ENCODE measurements around the gene HOXA4.

Gene HOXA4

DNA sequence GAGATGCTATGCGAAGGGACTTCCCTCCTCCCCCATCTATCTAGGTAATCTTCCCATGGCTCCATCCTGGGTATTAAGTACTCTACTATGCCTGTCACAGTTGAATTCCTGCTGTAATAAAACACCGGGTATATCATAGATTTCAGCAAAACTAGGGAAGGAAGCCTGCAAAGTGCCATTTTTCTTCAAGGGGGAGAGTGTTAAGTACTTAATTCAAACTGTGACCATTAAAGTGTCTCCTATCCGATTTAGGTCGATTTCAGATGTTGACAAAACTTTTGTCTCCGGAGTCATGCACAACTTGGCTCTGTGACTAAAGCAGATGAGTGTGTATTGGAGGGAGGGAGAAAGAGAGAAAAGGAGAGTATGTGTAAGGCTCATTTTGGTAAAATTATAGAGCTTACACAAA lies 4.6 kb downstream of the HOXA4 start:
- Histone ChIP-seq H3K9me3 (ENCODE audit: control insufficient read depth, low read length) (no peaks in the 10 kb centered on the region), H3K9ac (ENCODE audit: low read length) (no peak overlapping the region), H3K27me3 (ENCODE audit: control insufficient read depth, insufficient read depth, low read length) (no peaks in the 10 kb centered on the region), H3K4me3 (ENCODE audit: low read length) (no peak overlapping the region), H3K4me1 (ENCODE audit: control insufficient read depth, insufficient read depth, low read length) (peaks cover 51% of the 10 kb centered on the region), H3K36me3 (ENCODE audit: control insufficient read depth, insufficient read depth, low read length) (no peaks in the 10 kb centered on the region)

DNA sequence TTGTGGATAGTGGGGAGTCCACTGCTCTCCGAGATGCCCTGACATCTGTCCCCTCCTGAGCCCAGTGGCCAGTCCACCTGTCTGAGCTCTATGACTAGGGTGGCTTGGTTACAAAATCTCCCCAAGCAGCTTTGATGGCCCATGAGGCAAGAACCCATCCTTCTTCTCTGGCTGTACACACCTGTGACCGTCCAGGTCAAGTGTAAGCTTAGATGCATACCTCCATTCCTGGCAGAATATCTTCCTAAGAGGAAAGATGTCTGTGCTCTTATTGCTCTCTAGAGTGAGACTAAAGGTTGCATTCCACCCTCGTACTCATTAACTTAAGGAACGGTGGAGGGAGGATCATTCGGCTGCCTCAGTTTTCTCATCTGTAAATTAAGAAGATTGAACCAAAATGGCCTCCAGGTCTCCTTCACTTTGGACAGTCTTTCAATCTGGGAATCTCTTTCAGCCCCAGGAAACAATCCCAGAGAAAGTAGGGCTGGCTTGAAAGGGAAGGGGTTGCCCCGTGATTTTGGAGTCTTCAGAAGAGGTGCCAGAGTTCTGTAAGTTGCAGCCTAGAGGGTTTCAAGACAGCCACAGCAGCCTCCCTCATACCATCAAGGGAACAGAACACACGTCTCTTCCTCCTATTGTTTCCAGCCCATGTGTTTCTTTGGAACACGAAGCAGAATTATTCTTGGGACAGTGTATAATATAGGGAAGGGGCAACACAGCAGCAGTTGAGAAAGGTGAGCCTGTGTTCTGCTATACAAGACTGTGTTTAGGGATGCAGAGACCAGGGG lies 5.5 kb downstream of the HOXA4 start:
- peaks cover 59% of the 10 kb centered on the region for H3K4me1 ChIP-seq (ENCODE audit: control insufficient read depth, insufficient read depth, low read length)
- no peak overlapping the region for H3K9ac ChIP-seq (ENCODE audit: low read length)
- no peaks in the 10 kb centered on the region for H3K9me3 ChIP-seq (ENCODE audit: control insufficient read depth, low read length)
- H3K36me3 ChIP-seq (ENCODE audit: control insufficient read depth, insufficient read depth, low read length): no peaks in the 10 kb centered on the region
- H3K4me3 ChIP-seq (ENCODE audit: low read length): no peak overlapping the region
- no peaks in the 10 kb centered on the region for H3K27me3 ChIP-seq (ENCODE audit: control insufficient read depth, insufficient read depth, low read length)

DNA sequence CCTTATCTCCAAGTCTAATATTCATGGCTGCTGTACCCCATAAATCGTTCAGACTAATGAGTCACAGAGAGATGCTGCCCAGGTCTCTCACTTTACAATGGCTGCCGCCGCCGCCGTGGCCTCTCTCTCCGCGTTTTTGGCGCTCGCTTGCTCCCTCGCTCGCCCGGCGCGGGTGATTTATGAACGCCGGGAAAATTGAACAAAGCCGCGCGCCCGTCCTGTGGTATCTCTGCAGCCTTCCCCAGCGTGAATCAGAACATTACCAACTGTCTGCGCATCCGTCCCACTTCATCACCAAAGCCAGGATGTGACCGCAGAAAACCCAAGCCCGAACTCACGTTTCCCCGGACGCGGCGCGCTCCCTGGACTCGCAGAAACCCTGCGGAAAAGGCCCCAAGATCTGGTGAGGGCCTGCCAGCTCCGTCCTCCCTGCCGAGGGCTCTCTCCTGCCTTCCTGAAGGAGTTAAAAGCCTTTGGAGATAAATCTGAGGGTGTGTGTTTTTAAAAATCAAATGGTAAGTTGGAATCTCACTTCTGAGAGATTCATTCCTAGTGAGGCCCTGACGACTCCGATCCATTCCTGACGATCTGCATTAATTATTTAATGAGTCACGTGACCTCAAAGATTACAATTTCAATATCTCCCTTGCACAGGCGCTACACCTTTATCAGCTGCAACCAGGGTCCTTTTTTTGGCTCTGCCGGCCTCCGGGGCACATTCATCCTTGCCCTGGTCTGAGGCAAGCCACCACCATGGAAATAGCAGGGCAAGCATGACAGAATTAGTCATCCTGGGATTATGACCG lies 6.3 kb downstream of the HOXA4 start:
- Histone ChIP-seq H3K9ac (ENCODE audit: low read length) (peak overlapping the region; percentile 73), H3K9me3 (ENCODE audit: control insufficient read depth, low read length) (no peaks in the 10 kb centered on the region), H3K4me1 (ENCODE audit: control insufficient read depth, insufficient read depth, low read length) (peaks cover 62% of the 10 kb centered on the region), H3K4me3 (ENCODE audit: low read length) (no peak overlapping the region), H3K27me3 (ENCODE audit: control insufficient read depth, insufficient read depth, low read length) (no peaks in the 10 kb centered on the region), H3K36me3 (ENCODE audit: control insufficient read depth, insufficient read depth, low read length) (no peaks in the 10 kb centered on the region)

DNA sequence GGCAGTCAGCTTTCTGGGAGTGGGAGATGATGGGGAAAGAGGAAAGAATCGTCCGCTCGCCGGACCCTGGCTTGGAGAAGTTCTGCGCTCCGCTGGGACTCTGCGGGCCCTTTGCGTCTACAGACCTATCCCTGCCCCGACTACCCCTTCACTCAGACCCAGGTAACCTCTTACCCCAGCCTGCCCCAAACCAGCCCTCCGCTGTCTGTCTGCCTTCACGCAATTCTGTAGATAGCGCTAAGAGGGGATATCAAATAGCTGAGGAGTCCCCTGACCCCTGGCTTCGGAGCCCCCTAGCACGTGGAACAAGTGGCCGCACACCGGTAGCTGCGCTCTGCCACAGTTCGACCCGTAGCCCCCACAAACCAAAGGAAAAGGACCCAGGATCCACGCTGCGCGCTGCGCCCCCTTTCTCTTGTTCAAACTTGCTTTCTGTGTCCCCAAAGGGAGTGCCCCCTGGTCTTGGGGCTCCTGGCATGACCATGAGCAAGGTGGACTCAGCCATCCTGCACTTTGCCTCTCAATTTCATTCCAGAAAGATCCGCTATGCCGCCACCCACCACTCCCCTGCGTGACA lies 7.0 kb downstream of the HOXA4 start:
- Histone ChIP-seq H3K4me1 (ENCODE audit: control insufficient read depth, insufficient read depth, low read length) (peaks cover 56% of the 10 kb centered on the region), H3K36me3 (ENCODE audit: control insufficient read depth, insufficient read depth, low read length) (no peaks in the 10 kb centered on the region), H3K9ac (ENCODE audit: low read length) (peak overlapping the region; percentile 73), H3K9me3 (ENCODE audit: control insufficient read depth, low read length) (no peaks in the 10 kb centered on the region), H3K4me3 (ENCODE audit: low read length) (peak overlapping the region; percentile 34), H3K27me3 (ENCODE audit: control insufficient read depth, insufficient read depth, low read length) (no peaks in the 10 kb centered on the region)

DNA sequence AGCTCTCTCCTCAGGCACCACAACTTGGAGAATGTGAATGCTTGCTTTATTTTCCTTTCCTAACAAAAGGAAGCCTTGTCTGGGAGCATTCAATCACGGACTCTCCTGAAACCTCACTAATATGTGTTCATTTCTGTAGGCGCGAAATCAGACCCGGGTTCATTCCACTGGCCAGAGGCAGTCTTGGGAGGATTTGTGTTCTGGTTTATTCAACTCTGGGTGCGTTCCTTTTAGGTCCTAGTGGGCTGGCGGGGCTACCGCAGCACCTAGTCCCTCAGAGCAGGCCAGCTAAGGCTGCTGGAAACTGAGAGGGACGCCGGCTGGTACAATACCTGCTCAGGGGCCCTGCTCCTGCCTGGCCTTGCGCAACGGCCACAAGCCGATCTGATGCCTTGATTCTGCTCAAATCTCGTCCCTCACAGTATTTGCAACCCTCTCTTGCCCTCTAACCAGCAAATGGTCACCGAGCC lies 7.5 kb downstream of the HOXA4 start:
- Histone ChIP-seq H3K9me3 (ENCODE audit: control insufficient read depth, low read length) (no peaks in the 10 kb centered on the region), H3K4me1 (ENCODE audit: control insufficient read depth, insufficient read depth, low read length) (peaks cover 53% of the 10 kb centered on the region), H3K9ac (ENCODE audit: low read length) (peak overlapping the region; percentile 73), H3K4me3 (ENCODE audit: low read length) (peak overlapping the region; percentile 34), H3K27me3 (ENCODE audit: control insufficient read depth, insufficient read depth, low read length) (no peaks in the 10 kb centered on the region), H3K36me3 (ENCODE audit: control insufficient read depth, insufficient read depth, low read length) (no peaks in the 10 kb centered on the region)

DNA sequence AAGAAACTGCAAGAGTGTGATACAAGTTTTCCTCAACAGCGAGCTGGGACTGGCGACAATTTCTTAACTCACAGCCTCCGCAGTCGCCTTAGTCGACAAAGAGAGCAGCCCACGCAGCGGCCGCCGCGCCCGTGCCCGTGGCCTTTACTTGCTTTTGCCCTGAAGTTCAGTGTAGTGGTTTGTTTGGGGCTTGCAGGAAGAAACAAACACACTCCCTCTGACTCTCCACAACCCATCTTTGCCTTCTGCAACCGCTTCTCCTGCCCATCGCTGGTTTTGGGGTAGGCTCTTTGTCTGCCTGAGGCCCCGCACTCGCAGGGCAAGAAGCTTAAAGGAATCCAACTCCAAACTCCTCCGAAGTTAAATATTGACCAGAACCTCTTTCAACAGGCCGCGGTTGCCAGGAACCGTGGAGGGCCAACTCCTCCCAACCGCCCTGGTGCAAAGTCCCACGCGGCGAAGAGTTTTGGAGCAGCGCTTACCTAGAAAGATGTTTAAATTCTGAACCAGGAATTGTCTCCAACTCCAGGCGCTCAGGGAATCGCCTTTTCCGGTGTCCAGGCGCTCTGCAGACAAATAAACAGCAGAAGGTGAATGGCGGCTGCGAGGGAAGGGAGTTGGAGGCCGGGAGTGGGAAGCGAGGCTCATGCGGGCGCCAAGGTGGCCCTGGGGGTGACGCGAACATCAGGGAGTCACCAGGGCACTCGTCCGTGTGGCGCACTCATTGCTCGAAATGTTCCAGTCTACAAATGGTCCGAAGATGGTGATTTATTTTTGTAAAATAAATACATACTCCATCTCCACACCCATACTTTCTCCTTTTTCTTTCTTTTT lies 8.3 kb downstream of the HOXA4 start:
- Histone ChIP-seq H3K4me1 (ENCODE audit: control insufficient read depth, insufficient read depth, low read length) (peaks cover 46% of the 10 kb centered on the region), H3K4me3 (ENCODE audit: low read length) (peak overlapping the region; percentile 34), H3K27me3 (ENCODE audit: control insufficient read depth, insufficient read depth, low read length) (no peaks in the 10 kb centered on the region), H3K9ac (ENCODE audit: low read length) (peak overlapping the region; percentile 73), H3K9me3 (ENCODE audit: control insufficient read depth, low read length) (no peaks in the 10 kb centered on the region), H3K36me3 (ENCODE audit: control insufficient read depth, insufficient read depth, low read length) (no peaks in the 10 kb centered on the region)

DNA sequence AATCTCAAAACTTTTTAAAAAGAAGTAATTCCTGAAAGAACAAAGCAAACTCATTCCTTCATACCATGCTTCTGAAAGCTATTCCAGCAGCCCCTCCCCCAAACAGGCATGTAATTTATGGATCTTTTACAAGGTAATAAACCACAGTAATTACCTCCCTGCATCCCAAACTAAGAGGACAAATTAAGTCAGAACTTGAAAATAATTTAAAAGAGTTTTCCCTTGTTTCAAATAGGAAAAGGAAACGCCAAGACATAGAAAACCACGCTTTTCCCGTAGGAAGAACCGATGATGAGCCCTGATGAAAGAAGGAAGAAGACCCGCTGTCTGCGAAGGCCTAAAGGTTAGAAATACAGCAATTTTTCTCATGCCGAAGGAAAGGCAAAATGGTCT lies 8.9 kb downstream of the HOXA4 start:
- Histone ChIP-seq H3K4me1 (ENCODE audit: control insufficient read depth, insufficient read depth, low read length) (peaks cover 48% of the 10 kb centered on the region), H3K36me3 (ENCODE audit: control insufficient read depth, insufficient read depth, low read length) (no peaks in the 10 kb centered on the region), H3K27me3 (ENCODE audit: control insufficient read depth, insufficient read depth, low read length) (no peaks in the 10 kb centered on the region), H3K4me3 (ENCODE audit: low read length) (peak overlapping the region; percentile 34), H3K9me3 (ENCODE audit: control insufficient read depth, low read length) (no peaks in the 10 kb centered on the region), H3K9ac (ENCODE audit: low read length) (peak overlapping the region; percentile 73)

DNA sequence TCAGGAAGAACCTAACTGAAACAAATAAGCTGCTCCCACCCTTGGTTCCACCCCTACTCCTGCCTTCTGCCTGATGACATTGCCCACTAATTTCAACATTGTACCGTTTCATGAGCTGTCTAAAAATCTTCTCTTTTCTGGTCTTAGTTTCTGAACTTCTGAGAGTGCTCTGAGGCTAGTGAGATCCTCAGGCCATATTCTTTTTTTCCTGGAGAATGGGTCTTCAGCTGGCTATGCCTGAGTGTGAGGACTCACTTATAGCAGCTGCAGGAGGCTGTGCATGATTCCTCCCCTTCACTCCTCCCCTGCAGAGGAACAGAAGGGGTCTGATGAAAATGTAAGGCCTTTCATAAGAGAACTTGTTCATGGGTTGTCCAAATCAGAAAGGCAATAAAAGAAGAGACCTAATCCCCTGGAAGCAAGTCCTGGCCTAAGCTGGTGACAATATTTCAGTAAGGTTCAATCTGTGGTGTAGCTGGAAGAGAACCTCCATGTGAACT lies 11.1 kb downstream of the HOXA4 start:
- Histone ChIP-seq H3K9me3 (ENCODE audit: control insufficient read depth, low read length) (no peaks in the 10 kb centered on the region), H3K27me3 (ENCODE audit: control insufficient read depth, insufficient read depth, low read length) (no peaks in the 10 kb centered on the region), H3K9ac (ENCODE audit: low read length) (no peak overlapping the region), H3K4me1 (ENCODE audit: control insufficient read depth, insufficient read depth, low read length) (peaks cover 52% of the 10 kb centered on the region), H3K4me3 (ENCODE audit: low read length) (no peak overlapping the region), H3K36me3 (ENCODE audit: control insufficient read depth, insufficient read depth, low read length) (no peaks in the 10 kb centered on the region)

DNA sequence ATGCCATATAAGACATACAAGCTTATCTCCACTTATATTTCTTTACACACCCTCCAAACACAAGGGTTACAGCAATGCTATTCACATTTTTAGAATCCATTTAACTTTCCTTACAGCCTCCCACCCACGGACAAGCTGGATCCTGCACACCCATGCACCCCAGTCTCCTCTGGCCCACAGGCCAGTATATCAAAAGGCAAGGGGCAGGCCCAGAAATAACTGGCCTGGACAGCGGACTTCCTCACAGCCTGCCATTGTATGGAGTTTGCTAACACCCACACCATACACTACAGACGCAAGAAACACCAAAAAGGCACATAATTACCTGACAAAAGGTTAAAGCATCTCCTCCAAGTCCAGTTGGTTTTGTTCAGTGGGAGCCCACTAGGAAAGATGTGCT lies 12.0 kb downstream of the HOXA4 start:
- Histone ChIP-seq H3K4me3 (ENCODE audit: low read length) (no peak overlapping the region), H3K4me1 (ENCODE audit: control insufficient read depth, insufficient read depth, low read length) (peaks cover 51% of the 10 kb centered on the region), H3K9me3 (ENCODE audit: control insufficient read depth, low read length) (no peaks in the 10 kb centered on the region), H3K27me3 (ENCODE audit: control insufficient read depth, insufficient read depth, low read length) (no peaks in the 10 kb centered on the region), H3K9ac (ENCODE audit: low read length) (no peak overlapping the region), H3K36me3 (ENCODE audit: control insufficient read depth, insufficient read depth, low read length) (no peaks in the 10 kb centered on the region)

DNA sequence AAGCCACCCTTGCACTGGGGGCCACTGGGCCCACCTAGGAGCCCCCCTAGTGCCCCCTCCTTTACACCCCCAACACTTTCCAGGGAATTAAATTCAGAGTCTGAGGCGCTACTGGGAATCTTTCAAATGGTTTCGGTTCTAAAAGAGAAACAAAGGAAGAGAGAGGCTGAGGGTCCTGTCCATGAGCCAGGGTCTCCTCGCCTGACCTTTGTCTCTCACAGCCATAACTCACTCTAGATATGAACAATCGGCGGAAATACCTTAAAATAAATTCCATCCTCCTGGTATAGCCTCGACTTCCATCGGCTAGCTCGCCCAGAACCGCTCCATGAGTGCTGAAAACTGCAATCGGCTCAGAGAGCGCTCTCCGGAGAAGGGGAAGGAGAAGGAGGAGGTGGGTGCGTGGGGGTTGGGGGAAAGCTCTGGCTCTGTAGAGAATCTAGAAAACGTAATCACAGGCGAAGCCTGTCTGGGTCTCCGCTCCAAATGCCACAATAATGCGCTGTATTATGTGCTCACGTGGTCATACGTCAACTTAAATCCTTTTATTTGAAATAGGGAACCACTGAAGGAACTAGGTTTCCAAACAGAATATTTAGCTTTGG lies 12.6 kb downstream of the HOXA4 start:
- Histone ChIP-seq H3K27me3 (ENCODE audit: control insufficient read depth, insufficient read depth, low read length) (no peaks in the 10 kb centered on the region), H3K4me3 (ENCODE audit: low read length) (no peak overlapping the region), H3K9ac (ENCODE audit: low read length) (peak overlapping the region; percentile 50), H3K4me1 (ENCODE audit: control insufficient read depth, insufficient read depth, low read length) (peaks cover 45% of the 10 kb centered on the region), H3K36me3 (ENCODE audit: control insufficient read depth, insufficient read depth, low read length) (no peaks in the 10 kb centered on the region), H3K9me3 (ENCODE audit: control insufficient read depth, low read length) (no peaks in the 10 kb centered on the region)
